Keratinocyte (primary cell): ENCODE results near the gene STK38. TPM values are rescaled to one million over a fixed set of nuclear protein-coding genes. Genes with fewer than 3 reads are reported as not detected.

ENCODE experiments used
- DNase-seq: peaks from one replicate; pipeline ENCODE4 v3.0.0-alpha.2; 2011; ENCODE audit warnings: low read depth, missing footprints, low spot score
- FAIRE-seq: peaks from 2 replicates; lab custom pipeline; 2011; peaks lifted over from hg19 to GRCh38; lab: Jason Lieb, UNC
- H2AFZ ChIP-seq: 2 replicates; pipeline ENCODE4 v1.6.0; 2012; ENCODE audit warnings: low read length, control low read depth, inconsistent platforms; ENCODE audit not compliant: control insufficient read depth
- H3K27ac ChIP-seq: 2 replicates; pipeline ENCODE4 v1.5.1; 2011; ENCODE audit warnings: low read length; ENCODE audit not compliant: control insufficient read depth, insufficient read depth
- H3K27me3 ChIP-seq: 3 replicates; pipeline ENCODE4 v1.6.0; 2011; ENCODE audit warnings: low read length; ENCODE audit not compliant: control insufficient read depth, insufficient read depth; ENCODE audit errors: extremely low read depth
- H3K36me3 ChIP-seq, 2 experiments: 2 replicates in 1 of 2; 3 replicates in 1 of 2; pipeline ENCODE4 v1.5.1; 2011; ENCODE audit warnings: low read length in 2 of 2, mild to moderate bottlenecking in 1 of 2; ENCODE audit not compliant: control insufficient read depth in 2 of 2, insufficient read depth in 2 of 2; ENCODE audit errors: extremely low read depth in 1 of 2
- H3K4me1 ChIP-seq: 3 replicates; pipeline ENCODE4 v1.5.1; 2011; ENCODE audit warnings: low read length; ENCODE audit not compliant: control insufficient read depth, insufficient read depth; ENCODE audit errors: extremely low read depth
- H3K4me2 ChIP-seq: 3 replicates; pipeline ENCODE4 v1.6.0; 2011; ENCODE audit warnings: low read depth, low read length; ENCODE audit not compliant: control insufficient read depth, insufficient read depth; ENCODE audit errors: extremely low read depth
- H3K4me3 ChIP-seq, 3 experiments: fragments of 200-600 bp in 1 of 3; sonication (generic) in 1 of 3; 2 replicates in 2 of 3; 3 replicates in 1 of 3; pipeline ENCODE4 v1.5.1; 2011 to 2016; ENCODE audit warnings: low read length in 3 of 3, mild to moderate bottlenecking in 3 of 3, control low read depth in 2 of 3, inconsistent platforms in 1 of 3, low read depth in 1 of 3, mixed read lengths in 1 of 3, mixed run types in 1 of 3, moderate library complexity in 1 of 3; ENCODE audit not compliant: control insufficient read depth in 2 of 3, insufficient read depth in 2 of 3; ENCODE audit errors: extremely low read depth in 1 of 3
- H3K79me2 ChIP-seq: 2 replicates; pipeline ENCODE4 v1.6.0; 2012; ENCODE audit warnings: low read length; ENCODE audit not compliant: control insufficient read depth, insufficient read depth
- H3K9ac ChIP-seq: 3 replicates; pipeline ENCODE4 v1.6.0; 2011; ENCODE audit warnings: low read length; ENCODE audit not compliant: control insufficient read depth, insufficient read depth; ENCODE audit errors: extremely low read depth
- H3K9me1 ChIP-seq: 3 replicates; pipeline ENCODE4 v1.6.0; 2011; ENCODE audit warnings: low read length; ENCODE audit not compliant: control insufficient read depth, insufficient read depth; ENCODE audit errors: extremely low read depth
- H3K9me3 ChIP-seq: 2 replicates; pipeline ENCODE4 v1.5.1; 2012; ENCODE audit warnings: low read depth, low read length; ENCODE audit not compliant: control insufficient read depth
- H4K20me1 ChIP-seq: 3 replicates; pipeline ENCODE4 v1.6.0; 2011; ENCODE audit warnings: low read length; ENCODE audit not compliant: control insufficient read depth, insufficient read depth; ENCODE audit errors: extremely low read depth
- EZH2 ChIP-seq: IDR thresholded peaks from one replicate; pipeline ENCODE4 v1.6.1; 2012; ENCODE audit warnings: inconsistent platforms, mild to moderate bottlenecking, low read length, moderate library complexity
- dilution Hi-C: fragments of 300-500 bp; cut with MboI; formaldehyde crosslinking; loops from one replicate; pipeline ENCODE4 v1.7.0; 2020; ENCODE audit warnings: low sequenced_read_pairs; ENCODE audit not compliant: extremely low pct_ligation_motif_present
- polyA plus RNA-seq, 5 experiments: library from polyadenylated mRNA; depleted of rRNA in 3 of 5; stranded (reverse) in 3 of 5; stranded (forward) in 1 of 5; unstranded in 1 of 5; fragments of >200 nt; gene quantifications; 1 replicate in 1 of 5; 2 replicates in 3 of 5; 3 replicates in 1 of 5; pipeline versions ENCODE4 v1.2.1 to v1.2.3, GENCODE V29; 2011 to 2012; ENCODE audit warnings: missing spikeins in 2 of 5, low read depth in 1 of 5, low replicate concordance in 1 of 5
- TF ChIP-seq, protein P1 (sequence below), 3 experiments: IDR thresholded peaks in 1 of 3; conservative IDR thresholded peaks in 1 of 3; optimal IDR thresholded peaks in 1 of 3; 2 replicates in 2 of 3; 3 replicates in 1 of 3; pipeline versions ENCODE3 to v1.5.1; 2011; ENCODE audit warnings: low read length in 3 of 3, mild to moderate bottlenecking in 3 of 3, moderate library complexity in 2 of 3, control low read depth in 1 of 3, inconsistent platforms in 1 of 3; ENCODE audit not compliant: insufficient read depth in 2 of 3; ENCODE audit errors: extremely low read depth in 1 of 3

STK38 gene
- polyA plus RNA-seq, 1 donor (not counting 4 experiments of a cell fraction or from before 2014, with no cell fraction given), result 24.4 TPM

DNA sequence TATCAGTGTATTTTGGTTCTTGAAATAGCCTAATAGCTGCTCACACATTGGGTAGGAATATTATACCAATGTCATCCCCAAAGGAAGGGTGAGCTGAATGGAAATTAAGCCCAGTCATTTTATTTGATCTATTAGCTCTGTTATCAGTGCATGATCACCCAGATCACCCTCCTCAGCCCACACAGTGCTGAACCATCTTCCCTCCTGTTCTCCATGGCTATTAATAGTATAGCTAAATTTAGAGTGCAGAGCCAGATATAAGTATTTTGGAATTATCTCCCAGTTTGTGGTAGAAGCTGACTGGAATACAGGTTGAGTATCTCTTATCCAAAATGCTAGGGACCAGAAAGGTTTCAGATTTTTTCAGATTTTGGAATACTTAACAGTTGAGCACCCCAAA is 59.1 kb downstream of the STK38 start:
- H3K27ac ChIP-seq, result no peak overlapping the region
- H3K9ac ChIP-seq, result no peak overlapping the region
- H2AFZ ChIP-seq, result no peak overlapping the region
- H3K4me1 ChIP-seq, result no peaks in the 10 kb centered on the region
- H4K20me1 ChIP-seq, result no peaks in the 10 kb centered on the region
- DNase-seq (no peak), FAIRE-seq (no peak)
- dilution Hi-C loops, result no loop called here
- no peak overlapping the region for H3K4me3 ChIP-seq
- H3K27me3 ChIP-seq, result no peaks in the 10 kb centered on the region
- no peaks in the 10 kb centered on the region for H3K79me2 ChIP-seq
- TF ChIP-seq EZH2, result no peak
- TF ChIP-seq, protein P1, sequence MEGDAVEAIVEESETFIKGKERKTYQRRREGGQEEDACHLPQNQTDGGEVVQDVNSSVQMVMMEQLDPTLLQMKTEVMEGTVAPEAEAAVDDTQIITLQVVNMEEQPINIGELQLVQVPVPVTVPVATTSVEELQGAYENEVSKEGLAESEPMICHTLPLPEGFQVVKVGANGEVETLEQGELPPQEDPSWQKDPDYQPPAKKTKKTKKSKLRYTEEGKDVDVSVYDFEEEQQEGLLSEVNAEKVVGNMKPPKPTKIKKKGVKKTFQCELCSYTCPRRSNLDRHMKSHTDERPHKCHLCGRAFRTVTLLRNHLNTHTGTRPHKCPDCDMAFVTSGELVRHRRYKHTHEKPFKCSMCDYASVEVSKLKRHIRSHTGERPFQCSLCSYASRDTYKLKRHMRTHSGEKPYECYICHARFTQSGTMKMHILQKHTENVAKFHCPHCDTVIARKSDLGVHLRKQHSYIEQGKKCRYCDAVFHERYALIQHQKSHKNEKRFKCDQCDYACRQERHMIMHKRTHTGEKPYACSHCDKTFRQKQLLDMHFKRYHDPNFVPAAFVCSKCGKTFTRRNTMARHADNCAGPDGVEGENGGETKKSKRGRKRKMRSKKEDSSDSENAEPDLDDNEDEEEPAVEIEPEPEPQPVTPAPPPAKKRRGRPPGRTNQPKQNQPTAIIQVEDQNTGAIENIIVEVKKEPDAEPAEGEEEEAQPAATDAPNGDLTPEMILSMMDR (optimal IDR thresholded peaks at IDR 0.05 in 1 of 3, IDR thresholded peaks at IDR 0.05 in 1 of 3, conservative IDR thresholded peaks at IDR 0.05 in 1 of 3; ENCODE audit: extremely low read depth in 1 of 3, insufficient read depth in 2 of 3, low read length in 3 of 3), result no peak
- no peaks in the 10 kb centered on the region for H3K9me3 ChIP-seq
- no peak overlapping the region for H3K4me2 ChIP-seq
- peaks cover 5 to 12% of the 10 kb centered on the region in 2 experiments for H3K36me3 ChIP-seq
- peaks cover 2% of the 10 kb centered on the region for H3K9me1 ChIP-seq

DNA sequence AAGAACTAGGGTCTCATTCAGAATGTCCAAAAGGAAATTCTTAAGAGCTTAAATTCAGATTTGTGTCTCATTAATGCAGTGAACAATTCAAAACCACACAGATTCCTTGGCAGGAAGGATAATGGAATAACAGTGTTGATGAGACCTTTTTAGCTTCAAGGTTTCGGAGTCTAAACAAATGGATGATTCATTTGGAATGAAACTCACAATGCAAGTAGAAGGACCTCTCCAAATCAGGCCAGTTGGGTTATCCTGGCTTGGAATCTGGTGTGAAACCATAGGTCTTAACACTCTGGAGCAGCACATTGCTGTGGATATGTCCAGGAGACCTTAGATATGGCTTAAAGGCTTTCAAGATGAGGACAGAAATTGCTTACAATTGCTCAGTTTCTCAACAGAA is 59.6 kb downstream of the STK38 start:
- DNase-seq (no peak), FAIRE-seq (no peak)
- Histone ChIP-seq H3K4me2 (no peak overlapping the region), H3K9me1 (peaks cover 2% of the 10 kb centered on the region), H3K4me1 (no peaks in the 10 kb centered on the region), H2AFZ (no peak overlapping the region), H3K36me3 (peaks cover 5 to 12% of the 10 kb centered on the region in 2 experiments), H3K9ac (no peak overlapping the region), H3K27me3 (no peaks in the 10 kb centered on the region), H4K20me1 (no peaks in the 10 kb centered on the region), H3K9me3 (no peaks in the 10 kb centered on the region), H3K79me2 (no peaks in the 10 kb centered on the region), H3K27ac (no peak overlapping the region), H3K4me3 (no peak overlapping the region)
- dilution Hi-C loops, result no loop called here
- no peak for TF ChIP-seq EZH2
- TF ChIP-seq, protein P1 (optimal IDR thresholded peaks at IDR 0.05 in 1 of 3, IDR thresholded peaks at IDR 0.05 in 1 of 3, conservative IDR thresholded peaks at IDR 0.05 in 1 of 3; ENCODE audit: extremely low read depth in 1 of 3, insufficient read depth in 2 of 3, low read length in 3 of 3), result no peak
